GM12874 (cell line): ENCODE measurements around the gene HOXA13.

Source experiments
- CTCF ChIP-seq: IDR thresholded peaks from 2 replicates; pipeline ENCODE4 v1.5.1; 2011; ENCODE audit warnings: low read depth, mild to moderate bottlenecking, control low read depth, low read length, moderate library complexity; ENCODE audit not compliant: insufficient read depth

HOXA13 gene

GRCh38 chr7:27146491-27147198, 53.2 kb downstream of the HOXA13 start:
- no peak for TF ChIP-seq CTCF

- TF ChIP-seq CTCF = no peak
Observed at GRCh38 chr7:27145914-27146412, 53.9 kb downstream of the HOXA13 start.

GRCh38 chr7:27145165-27145913, 54.6 kb downstream of the HOXA13 start:
- no peak for TF ChIP-seq CTCF

- no peak for TF ChIP-seq CTCF
Observed at GRCh38 chr7:27144781-27145164, 55.1 kb downstream of the HOXA13 start.
